Erythroblast (primary cell): ENCODE data around the gene DGKI.

Experiments
- GATA1 ChIP-seq: IDR thresholded peaks from 2 replicates; pipeline ENCODE4 v1.6.1; 2011; ENCODE audit warnings: low read depth, mild to moderate bottlenecking, control low read depth, low read length, moderate library complexity
- POLR2A ChIP-seq: IDR thresholded peaks from 2 replicates; pipeline ENCODE4 v1.6.1; 2011; ENCODE audit warnings: mild to moderate bottlenecking, low read length

DNA sequence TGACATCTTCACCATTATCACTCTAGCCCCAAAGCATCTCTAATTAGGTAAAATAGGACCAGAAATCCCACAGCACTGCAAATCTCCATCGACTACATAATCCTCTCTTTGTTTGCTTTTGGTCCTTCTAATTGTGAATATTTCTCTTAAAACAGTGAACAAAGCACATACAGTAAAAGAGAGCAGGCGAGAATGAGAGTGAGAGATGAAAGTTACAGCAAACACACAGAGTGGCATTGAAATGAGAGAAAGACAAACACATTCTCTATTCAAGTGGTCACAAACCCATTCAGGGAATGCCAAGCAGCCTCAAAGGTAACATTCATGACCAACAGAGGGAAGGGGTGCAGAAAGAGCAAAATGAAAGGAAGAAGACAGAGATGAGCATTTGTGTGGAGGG, 393.4 kb downstream of the DGKI start:
- TF ChIP-seq POLR2A (no peak), GATA1 (no peak)
